GM12891 (cell line): Measurements from ENCODE around the gene MMP20.
"Not testable (repeated sequence)": the region's sequence is repeated elsewhere in the genome, so short reads cannot be mapped to it uniquely, and the experiment has no call there.

ENCODE experiments used
- DNase-seq: peaks from one replicate; pipeline ENCODE4 v3.0.0; 2011; ENCODE audit warnings: low spot score; ENCODE audit not compliant: insufficient read length
- FAIRE-seq: peaks from 2 replicates; lab custom pipeline; 2011; peaks lifted over from hg19 to GRCh38; lab: Jason Lieb, UNC
- PAX5 ChIP-seq: IDR thresholded peaks from 2 replicates; pipeline ENCODE4 v1.6.1; 2011; ENCODE audit warnings: low read length, moderate library complexity, mild to moderate bottlenecking; ENCODE audit not compliant: insufficient read depth, severe bottlenecking
- POLR2A ChIP-seq: IDR thresholded peaks from 2 replicates; pipeline ENCODE4 v1.6.1; 2011; ENCODE audit warnings: low read depth, low read length, control low read depth
- POLR2AphosphoS5 ChIP-seq: IDR thresholded peaks from 2 replicates; pipeline ENCODE4 v1.6.1; 2011; ENCODE audit warnings: low read depth, low read length, control low read depth
- POU2F2 ChIP-seq: IDR thresholded peaks from 2 replicates; pipeline ENCODE4 v1.6.1; 2011; ENCODE audit warnings: low read depth, mild to moderate bottlenecking, control low read depth, low read length, moderate library complexity
- SPI1 ChIP-seq: IDR thresholded peaks from 2 replicates; pipeline ENCODE4 v1.6.1; 2011; ENCODE audit warnings: low read depth, low read length, control low read depth
- TAF1 ChIP-seq: IDR thresholded peaks from 2 replicates; pipeline ENCODE4 v1.6.1; 2011; ENCODE audit warnings: low read depth, low read length, control low read depth

MMP20 gene

DNA sequence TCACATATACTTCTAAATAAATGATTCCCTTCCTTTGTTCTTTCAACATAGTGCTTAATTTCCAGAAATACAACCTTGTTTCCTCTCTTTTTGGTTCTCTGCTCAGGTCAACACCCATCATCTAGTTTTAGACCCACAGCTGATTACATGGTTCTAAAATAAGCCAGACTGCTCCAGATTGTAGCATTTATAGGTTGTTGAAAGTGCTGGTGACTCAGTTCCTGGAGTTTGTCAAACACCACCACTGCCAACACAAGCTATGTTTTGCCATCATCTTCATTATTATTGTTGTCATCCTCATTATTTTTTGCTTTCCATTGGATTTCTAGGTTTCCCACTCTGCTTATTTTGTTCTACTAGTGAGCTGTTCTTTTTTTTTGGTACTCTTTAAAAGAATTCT is 22.3 kb upstream of the MMP20 start:
- TF ChIP-seq POU2F2 (no peak), POLR2AphosphoS5 (no peak), POLR2A (no peak), TAF1 (no peak), SPI1 (no peak), PAX5 (no peak)
- DNase-seq (no peak), FAIRE-seq (no peak)

DNA sequence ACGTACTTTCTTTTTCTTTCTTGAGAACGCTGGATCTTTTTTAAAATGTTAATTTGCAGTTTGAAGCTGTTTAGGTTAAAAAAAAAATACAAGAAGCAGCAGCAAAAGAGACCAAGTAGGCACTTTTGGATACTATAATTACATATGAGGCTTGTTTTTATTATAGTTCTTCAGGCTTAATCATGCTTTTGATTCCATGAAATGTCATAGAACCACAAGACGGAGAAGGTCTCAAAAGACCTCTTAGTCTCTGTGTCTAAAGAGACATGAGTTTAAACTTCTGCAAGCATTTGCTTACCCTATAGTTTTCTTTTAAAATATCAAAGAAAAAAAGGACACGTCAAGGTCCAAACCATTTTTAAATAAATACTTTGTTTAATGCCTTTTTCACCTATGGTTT is 18.8 kb upstream of the MMP20 start:
- FAIRE-seq (no peak), DNase-seq (no peak)
- no peak for TF ChIP-seq POU2F2

DNA sequence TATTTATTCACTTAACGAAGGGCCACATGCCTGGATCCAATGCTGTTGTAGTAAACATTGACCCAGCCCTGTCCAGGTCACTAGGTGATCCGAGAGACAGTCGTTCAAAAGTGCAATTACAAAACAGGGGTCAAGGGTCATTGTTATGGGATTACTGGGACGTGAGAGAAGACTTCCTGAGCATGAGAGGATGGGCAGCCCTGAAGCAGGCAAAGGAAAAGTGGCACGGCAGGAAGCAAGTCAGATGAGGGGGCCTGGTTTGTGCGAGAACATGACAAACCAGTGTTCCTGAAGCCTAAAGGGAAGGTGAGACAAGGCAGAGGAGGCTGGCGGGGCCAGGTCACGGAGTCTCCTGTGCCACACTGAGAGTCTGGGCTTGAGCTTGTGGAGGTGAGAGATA is 15.8 kb upstream of the MMP20 start:
- no peak for DNase-seq
- TF ChIP-seq POLR2A = no peak
- no peak for TF ChIP-seq POLR2AphosphoS5
- no peak for TF ChIP-seq TAF1
- no peak for TF ChIP-seq PAX5
- TF ChIP-seq SPI1 = no peak
- no peak for TF ChIP-seq POU2F2
- no peak for FAIRE-seq

DNA sequence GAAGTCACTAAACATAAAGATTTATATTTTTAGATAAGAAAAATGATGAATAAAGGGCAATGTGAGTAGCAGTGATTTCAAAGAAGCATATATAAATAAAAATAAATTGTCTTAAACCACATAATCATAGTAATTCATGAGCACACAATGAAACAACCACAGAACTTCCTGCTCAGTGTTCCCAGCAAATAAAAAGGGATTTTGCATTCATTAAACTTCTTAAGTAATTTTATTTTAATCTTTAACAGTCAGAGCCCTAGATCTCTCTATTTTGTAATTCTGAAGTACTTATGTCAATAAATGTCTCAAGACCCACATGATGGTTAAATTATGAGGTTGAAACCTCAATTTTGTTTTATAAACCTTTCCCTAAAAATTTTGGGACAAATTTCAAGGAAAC is 14.5 kb upstream of the MMP20 start:
- TF ChIP-seq POLR2A (no peak), POU2F2 (no peak), PAX5 (no peak), SPI1 (no peak), POLR2AphosphoS5 (no peak), TAF1 (no peak)
- FAIRE-seq (no peak), DNase-seq (no peak)

DNA sequence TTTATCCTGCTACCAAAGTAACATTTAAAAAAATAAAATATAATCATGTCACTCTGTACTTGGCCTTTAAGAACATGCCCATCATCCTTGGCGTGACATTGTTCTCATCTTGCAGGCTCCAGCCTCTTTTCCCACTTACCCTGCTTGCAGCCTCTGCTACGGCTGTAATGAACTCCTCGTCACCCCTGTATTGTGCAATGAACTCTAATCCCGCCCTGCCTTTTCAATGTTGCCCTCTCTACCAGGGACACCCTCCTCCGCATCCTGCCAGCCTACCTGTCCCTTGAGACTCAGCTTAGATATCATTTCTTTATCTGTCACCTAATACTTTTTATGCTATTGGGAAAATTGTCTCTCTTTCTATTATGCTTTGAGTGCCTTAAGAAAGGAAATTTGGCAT is 12.6 kb upstream of the MMP20 start:
- FAIRE-seq = no peak
- TF ChIP-seq PAX5 (no peak), POU2F2 (no peak), POLR2A (no peak), POLR2AphosphoS5 (no peak), TAF1 (no peak), SPI1 (no peak)
- no peak for DNase-seq

DNA sequence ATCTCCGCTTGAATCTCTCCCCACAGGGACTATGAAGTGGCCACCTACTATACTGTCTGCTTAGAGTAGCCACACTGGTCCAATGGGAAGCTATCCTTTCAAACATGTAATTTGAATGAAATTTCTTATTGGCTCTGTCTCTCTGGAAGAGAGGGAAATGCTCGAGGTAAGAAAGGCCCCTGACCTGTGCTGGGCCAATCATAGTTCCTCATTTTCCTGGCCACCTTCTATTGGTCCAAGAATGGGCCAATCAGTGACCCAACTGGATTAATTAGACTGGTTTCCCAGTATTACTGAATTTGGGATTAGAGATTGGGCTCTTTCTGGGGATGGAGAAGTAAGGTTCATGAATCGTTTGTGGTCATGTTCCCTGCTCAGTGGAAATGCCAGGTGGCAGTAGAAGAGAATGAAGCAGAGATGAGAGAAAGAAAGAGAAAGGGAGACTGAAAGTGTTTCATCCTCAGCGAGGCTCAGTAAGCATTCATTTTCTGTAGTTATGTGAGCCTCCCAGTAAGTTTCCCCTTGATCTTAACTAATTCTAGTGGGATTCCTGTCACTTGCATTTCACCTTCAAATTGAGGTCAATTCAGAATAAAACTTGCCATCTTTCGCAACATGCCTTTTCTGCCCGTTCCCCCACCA is 8.4 kb upstream of the MMP20 start:
- TF ChIP-seq TAF1 = no peak
- no peak for TF ChIP-seq SPI1
- TF ChIP-seq POLR2AphosphoS5 = no peak
- TF ChIP-seq POLR2A = no peak
- no peak for TF ChIP-seq PAX5
- TF ChIP-seq POU2F2 = no peak
- no peak for DNase-seq
- FAIRE-seq = no peak

DNA sequence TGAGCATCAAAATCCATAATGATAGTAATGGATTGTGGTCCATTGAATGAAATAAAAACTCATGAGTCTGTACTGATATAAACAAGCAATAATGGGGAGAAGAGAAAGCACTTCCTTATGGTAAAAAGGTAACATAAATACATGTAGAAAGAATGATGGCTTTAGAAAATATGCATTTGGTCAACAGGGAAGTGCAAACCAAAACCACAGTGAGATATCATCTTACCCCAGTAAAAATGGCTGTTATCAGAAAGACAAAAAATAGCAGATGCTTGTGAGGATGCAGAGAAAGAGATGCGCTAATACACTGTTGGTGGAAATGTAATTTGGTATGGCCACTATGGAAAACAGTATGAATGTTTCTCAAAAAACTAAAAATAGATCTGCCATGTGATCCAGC is 6.9 kb upstream of the MMP20 start:
- FAIRE-seq (no peak), DNase-seq (no peak)
- TF ChIP-seq TAF1 = no peak
- TF ChIP-seq POLR2A = no peak
- TF ChIP-seq SPI1 = no peak
- no peak for TF ChIP-seq POU2F2
- no peak for TF ChIP-seq PAX5
- no peak for TF ChIP-seq POLR2AphosphoS5

DNA sequence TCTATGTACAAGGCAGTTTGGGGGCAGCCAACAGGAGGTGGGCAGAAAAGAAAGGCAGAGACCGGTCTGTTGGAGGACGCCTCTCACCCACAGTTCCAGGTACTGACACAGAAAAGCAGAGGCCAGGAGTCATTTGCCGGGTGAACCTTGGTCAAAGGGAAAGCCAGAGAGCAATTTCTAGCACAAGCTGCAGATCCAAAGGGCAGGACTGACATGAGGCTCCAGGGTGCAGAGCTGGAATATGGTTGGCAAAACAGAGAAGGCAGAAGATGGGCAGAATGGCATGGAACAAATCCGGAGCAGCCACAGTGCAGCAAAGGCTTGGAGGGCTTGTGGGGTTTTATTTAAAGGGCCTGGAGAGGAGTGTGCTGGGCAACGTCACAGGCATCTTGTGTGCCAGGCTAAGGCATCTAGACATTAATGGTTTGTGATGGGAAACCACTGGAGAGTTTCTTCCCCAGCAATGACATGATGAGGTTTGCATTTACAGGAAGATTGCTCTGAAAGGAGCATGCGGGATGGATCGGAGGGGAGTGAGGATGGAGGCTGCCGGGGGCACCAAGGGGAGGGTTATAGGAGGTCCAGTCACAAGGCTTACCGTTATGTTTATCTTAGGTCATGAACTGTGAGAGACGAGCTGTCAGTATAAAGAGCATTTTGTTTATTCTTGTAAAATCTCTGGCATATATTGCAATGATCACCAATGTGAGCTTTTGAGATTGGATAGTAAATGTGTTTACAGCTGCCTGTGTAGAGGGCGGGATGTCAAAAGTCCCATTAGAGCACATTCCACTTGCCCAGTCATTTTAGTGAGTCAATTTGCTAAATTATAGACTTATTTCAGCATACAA is 5.7 kb upstream of the MMP20 start:
- TF ChIP-seq TAF1 (no peak), POLR2A (no peak), POU2F2 (no peak), POLR2AphosphoS5 (no peak), PAX5 (no peak), SPI1 (no peak)
- no peak for FAIRE-seq

DNA sequence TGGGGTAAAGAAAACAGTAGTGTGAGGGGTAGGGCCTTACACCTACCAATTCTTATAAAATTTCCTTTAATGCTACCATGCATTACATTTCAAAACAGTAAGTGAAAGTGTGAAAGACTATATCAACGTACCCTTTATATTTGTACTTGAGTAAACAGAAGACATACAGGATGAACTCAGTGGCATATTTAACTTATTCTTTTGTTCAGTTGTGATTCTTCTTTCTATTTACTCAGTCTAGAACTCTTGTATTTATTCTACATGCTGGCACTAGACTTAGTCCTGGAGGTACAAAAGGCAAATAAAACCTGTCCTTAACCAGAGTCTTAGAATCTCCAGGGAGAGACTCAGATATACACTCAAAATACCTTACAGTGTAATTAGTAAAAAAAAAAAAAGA is 4.8 kb upstream of the MMP20 start:
- not testable (repeated sequence) for DNase-seq, FAIRE-seq

More for the DNA sequence above, 5.7 kb upstream of the MMP20 start:
- DNase-seq = no peak

DNA sequence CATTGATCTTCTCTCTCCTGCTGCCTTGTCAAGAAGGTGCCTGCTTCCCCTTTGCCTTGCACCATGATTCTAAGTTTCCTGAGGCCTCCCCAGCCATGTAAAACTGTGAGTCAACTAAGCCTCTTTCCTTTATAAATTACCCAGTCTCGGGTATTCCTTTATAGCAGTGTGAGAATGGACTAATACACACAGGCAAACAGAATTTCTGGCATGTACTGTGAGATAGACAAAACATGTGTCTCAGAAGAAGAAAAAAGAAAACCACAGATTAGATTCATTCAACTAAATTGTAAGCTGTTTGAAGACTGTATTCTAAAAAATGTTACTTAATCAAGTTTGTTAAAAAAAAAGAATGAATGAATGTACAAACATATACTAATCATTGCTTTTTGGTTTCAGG is 1.5 kb upstream of the MMP20 start:
- TF ChIP-seq POLR2AphosphoS5 = no peak
- no peak for TF ChIP-seq PAX5
- TF ChIP-seq TAF1 = no peak
- no peak for TF ChIP-seq POU2F2
- TF ChIP-seq SPI1 = no peak
- TF ChIP-seq POLR2A = no peak
- DNase-seq (no peak), FAIRE-seq (no peak)
